Measurements from ENCODE around the gene KLHL5. TPM values are rescaled to one million over a fixed set of nuclear protein-coding genes. Genes with fewer than 3 reads are reported as not detected.
"Not testable (repeated sequence)": the region's sequence is repeated elsewhere in the genome, so short reads cannot be mapped to it uniquely, and the experiment has no call there.

KLHL5 gene
- total RNA-seq, 1 donor from 2014 or later, result 57.1 TPM

- Histone ChIP-seq H3K4me3 (ENCODE audit: low read depth, low read length) (no peak overlapping the region), H3K36me3 (ENCODE audit: control insufficient read depth, insufficient read depth, low read length) (no peaks in the 10 kb centered on the region), H3K27me3 (ENCODE audit: control insufficient read depth, insufficient read depth, low read length) (no peaks in the 10 kb centered on the region)
- TF ChIP-seq, protein P1, sequence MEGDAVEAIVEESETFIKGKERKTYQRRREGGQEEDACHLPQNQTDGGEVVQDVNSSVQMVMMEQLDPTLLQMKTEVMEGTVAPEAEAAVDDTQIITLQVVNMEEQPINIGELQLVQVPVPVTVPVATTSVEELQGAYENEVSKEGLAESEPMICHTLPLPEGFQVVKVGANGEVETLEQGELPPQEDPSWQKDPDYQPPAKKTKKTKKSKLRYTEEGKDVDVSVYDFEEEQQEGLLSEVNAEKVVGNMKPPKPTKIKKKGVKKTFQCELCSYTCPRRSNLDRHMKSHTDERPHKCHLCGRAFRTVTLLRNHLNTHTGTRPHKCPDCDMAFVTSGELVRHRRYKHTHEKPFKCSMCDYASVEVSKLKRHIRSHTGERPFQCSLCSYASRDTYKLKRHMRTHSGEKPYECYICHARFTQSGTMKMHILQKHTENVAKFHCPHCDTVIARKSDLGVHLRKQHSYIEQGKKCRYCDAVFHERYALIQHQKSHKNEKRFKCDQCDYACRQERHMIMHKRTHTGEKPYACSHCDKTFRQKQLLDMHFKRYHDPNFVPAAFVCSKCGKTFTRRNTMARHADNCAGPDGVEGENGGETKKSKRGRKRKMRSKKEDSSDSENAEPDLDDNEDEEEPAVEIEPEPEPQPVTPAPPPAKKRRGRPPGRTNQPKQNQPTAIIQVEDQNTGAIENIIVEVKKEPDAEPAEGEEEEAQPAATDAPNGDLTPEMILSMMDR (IDR thresholded peaks at IDR 0.05; ENCODE audit: insufficient read depth, low read length, poor library complexity, severe bottlenecking), result no peak
- no peak for DNase-seq (ENCODE audit: low read depth)
Observed at GRCh38 chr4:39124885-39125599, 63.0 kb downstream of the KLHL5 start.

GRCh38 chr4:39125600-39125985 lies 63.6 kb downstream of the KLHL5 start:
- Histone ChIP-seq H3K27me3 (ENCODE audit: control insufficient read depth, insufficient read depth, low read length) (no peaks in the 10 kb centered on the region), H3K36me3 (ENCODE audit: control insufficient read depth, insufficient read depth, low read length) (no peaks in the 10 kb centered on the region), H3K4me3 (ENCODE audit: low read depth, low read length) (no peak overlapping the region)
- TF ChIP-seq, protein P1 (IDR thresholded peaks at IDR 0.05; ENCODE audit: insufficient read depth, low read length, poor library complexity, severe bottlenecking), result no peak
- no peak for DNase-seq (ENCODE audit: low read depth)

GRCh38 chr4:39126256-39127095 lies 64.4 kb downstream of the KLHL5 start:
- Histone ChIP-seq H3K36me3 (ENCODE audit: control insufficient read depth, insufficient read depth, low read length) (no peaks in the 10 kb centered on the region), H3K27me3 (ENCODE audit: control insufficient read depth, insufficient read depth, low read length) (no peaks in the 10 kb centered on the region), H3K4me3 (ENCODE audit: low read depth, low read length) (no peak overlapping the region)
- TF ChIP-seq, protein P1 (IDR thresholded peaks at IDR 0.05; ENCODE audit: insufficient read depth, low read length, poor library complexity, severe bottlenecking), result no peak
- DNase-seq (ENCODE audit: low read depth), result no peak

DNA sequence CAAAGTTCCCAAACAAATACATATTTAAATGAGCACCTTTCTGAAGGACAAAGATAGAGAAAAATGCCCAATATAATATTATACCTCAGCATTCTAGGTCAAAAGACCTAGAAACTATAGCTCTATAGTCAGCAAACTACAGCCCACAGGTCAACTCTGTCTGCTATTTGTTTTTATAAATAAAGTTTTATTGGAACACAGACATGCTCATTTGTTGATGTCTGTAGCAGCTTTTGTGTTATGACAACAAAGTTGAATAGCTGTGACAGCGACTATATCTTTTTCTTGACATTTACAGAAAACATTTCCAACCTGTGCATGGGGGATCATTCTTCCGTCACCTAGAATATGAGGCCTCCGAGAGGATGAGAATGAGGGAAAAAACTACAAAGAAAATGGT lies 71.6 kb downstream of the KLHL5 start:
- no peaks in the 10 kb centered on the region for H3K36me3 ChIP-seq (ENCODE audit: control insufficient read depth, insufficient read depth, low read length)
- H3K27me3 ChIP-seq (ENCODE audit: control insufficient read depth, insufficient read depth, low read length), result no peaks in the 10 kb centered on the region
- DNase-seq (ENCODE audit: low read depth), result no peak
- TF ChIP-seq, protein P1 (IDR thresholded peaks at IDR 0.05; ENCODE audit: insufficient read depth, low read length, poor library complexity, severe bottlenecking), result no peak
- H3K4me3 ChIP-seq (ENCODE audit: low read depth, low read length), result no peak overlapping the region

DNA sequence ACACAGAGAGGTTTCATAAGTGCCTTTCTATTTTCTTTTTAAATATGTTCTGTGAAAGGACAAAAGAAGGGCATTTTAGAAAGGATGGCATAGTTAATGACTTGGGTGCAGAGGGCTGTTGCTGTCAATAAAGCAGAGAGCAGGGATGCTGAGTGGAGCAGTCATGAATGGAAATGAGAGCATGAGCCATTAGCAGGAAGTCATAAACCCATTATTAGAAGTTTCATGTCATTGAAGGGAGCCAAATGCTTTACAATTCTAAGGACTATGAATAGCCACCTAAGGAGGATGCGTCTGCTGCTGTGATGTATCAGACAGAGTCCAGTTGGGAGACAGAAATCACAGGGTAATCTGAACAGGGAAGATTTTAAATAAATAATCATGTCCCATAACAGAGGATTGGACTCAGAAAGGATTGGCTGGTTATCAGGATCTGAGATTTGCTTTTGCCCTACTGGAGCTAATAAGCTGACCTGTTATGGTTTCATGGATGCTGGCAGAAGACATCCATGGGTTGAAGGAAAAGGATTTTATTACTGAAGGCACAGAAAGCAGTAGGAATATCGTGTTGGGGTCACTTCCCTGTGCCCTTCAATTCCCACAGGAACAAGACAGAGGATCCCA lies 72.8 kb downstream of the KLHL5 start:
- no peaks in the 10 kb centered on the region for H3K36me3 ChIP-seq (ENCODE audit: control insufficient read depth, insufficient read depth, low read length)
- no peak for DNase-seq (ENCODE audit: low read depth)
- TF ChIP-seq, protein P1 (IDR thresholded peaks at IDR 0.05; ENCODE audit: insufficient read depth, low read length, poor library complexity, severe bottlenecking), result no peak
- H3K4me3 ChIP-seq (ENCODE audit: low read depth, low read length), result no peak overlapping the region
- no peaks in the 10 kb centered on the region for H3K27me3 ChIP-seq (ENCODE audit: control insufficient read depth, insufficient read depth, low read length)

DNA sequence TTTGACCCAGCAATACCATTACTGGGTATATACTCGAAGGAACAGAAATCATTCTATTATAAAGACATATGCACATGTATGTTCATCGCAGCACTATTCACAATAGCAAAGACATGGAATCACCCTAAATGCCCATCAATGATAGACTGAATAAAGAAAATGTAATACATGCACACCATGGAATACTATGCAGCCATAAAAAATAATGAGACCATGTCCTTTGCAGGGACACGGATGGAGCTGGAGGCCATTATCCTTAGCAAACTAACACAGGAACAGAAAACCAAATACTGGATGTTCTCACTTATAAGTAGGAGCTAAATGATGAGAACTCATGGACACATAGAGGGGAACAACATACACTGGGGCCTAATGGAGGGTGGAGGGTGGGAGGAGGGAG lies 76.2 kb downstream of the KLHL5 start:
- not testable (repeated sequence) for H3K27me3 ChIP-seq (ENCODE audit: control insufficient read depth, insufficient read depth, low read length); H3K36me3 ChIP-seq (ENCODE audit: control insufficient read depth, insufficient read depth, low read length); H3K4me3 ChIP-seq (ENCODE audit: low read depth, low read length); DNase-seq (ENCODE audit: low read depth)

Measured in kidney epithelial cell (primary cell).